Measurements from ENCODE around the gene TPMT. TPM values are rescaled to one million over a fixed set of nuclear protein-coding genes. Genes with fewer than 3 reads are reported as not detected.

Gene TPMT
- total RNA-seq, 1 donor from 2014 or later, result 0.72 TPM

DNA sequence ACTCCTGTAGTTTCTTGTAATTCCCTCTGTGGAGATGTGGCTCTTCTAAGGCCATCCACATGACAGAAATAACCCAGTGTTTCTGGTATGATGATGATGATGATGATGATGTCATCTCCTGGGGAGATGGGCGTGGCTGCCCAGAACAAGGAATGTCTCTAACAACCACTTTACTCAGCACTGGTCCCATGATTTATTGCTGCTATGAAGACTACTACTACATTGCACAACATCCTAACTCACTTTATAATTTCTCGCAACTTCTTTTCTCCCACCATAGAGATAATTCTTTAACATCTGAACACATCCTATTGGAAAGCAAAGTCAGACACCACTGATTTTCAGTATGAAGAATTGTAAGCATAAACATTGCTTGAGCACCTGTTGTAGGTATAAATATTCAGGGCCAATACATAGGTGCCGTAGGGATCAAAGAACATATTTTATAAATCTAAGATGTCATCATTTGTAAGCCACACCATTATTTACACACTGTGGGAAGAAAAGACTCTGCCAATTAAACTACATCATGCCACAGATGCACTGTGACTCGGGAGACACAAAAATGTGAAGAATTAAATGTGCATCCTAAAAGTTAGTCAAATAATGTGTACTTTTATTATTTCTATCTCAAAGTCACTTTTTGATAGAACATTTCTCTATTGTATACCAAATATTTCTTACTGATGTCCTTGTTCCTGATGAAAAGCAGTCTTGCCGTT, 6.4 kb downstream of the TPMT start:
- Mint-ChIP-seq H3K27me3 (no peaks in the 10 kb centered on the region), H3K36me3 (ENCODE audit: low read depth) (peaks cover 4% of the 10 kb centered on the region), H3K4me3 (no peak overlapping the region), H3K4me1 (peaks cover 15% of the 10 kb centered on the region), H3K27ac (no peak overlapping the region), H3K9me3 (peaks cover 6% of the 10 kb centered on the region)
- no peak for DNase-seq
- intact Hi-C loops (cut with micrococcal nuclease), result no loop called here

GRCh38 chr6:18147616-18148015, 7.3 kb downstream of the TPMT start:
- no peak overlapping the region for H3K4me3 Mint-ChIP-seq
- intact Hi-C loops (cut with micrococcal nuclease), result no loop called here
- no peak overlapping the region for H3K27ac Mint-ChIP-seq

DNA sequence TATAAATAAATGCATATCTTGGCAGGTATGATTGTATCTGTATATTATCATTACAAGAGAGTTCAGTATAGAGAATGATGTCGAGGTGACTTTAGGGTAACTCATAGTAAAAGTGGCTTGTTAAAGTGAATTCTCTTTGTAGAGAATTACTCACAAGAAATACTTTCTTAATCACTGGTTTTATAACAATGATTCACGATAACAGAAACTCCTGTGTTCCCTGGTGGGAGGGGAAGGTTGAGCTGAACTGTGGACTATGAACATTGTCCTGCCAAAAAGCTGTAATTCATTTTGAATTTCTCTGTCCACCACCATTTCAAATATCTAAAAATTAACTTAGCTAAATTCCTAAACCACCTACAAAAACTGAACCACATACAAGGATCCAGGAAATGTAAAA, 7.7 kb downstream of the TPMT start:
- no peak for DNase-seq
- Mint-ChIP-seq H3K27me3 (no peaks in the 10 kb centered on the region), H3K9me3 (no peaks in the 10 kb centered on the region), H3K36me3 (ENCODE audit: low read depth) (peaks cover 4% of the 10 kb centered on the region), H3K4me3 (no peak overlapping the region), H3K27ac (no peak overlapping the region), H3K4me1 (peaks cover 7% of the 10 kb centered on the region)
- intact Hi-C loops (cut with micrococcal nuclease), result no loop called here

More at GRCh38 chr6:18147616-18148015, 7.3 kb downstream of the TPMT start:
- Mint-ChIP-seq H3K4me1 (peaks cover 9% of the 10 kb centered on the region), H3K36me3 (ENCODE audit: low read depth) (peaks cover 4% of the 10 kb centered on the region), H3K9me3 (peaks cover under 1% of the 10 kb centered on the region), H3K27me3 (no peaks in the 10 kb centered on the region)
- no peak for DNase-seq

DNA sequence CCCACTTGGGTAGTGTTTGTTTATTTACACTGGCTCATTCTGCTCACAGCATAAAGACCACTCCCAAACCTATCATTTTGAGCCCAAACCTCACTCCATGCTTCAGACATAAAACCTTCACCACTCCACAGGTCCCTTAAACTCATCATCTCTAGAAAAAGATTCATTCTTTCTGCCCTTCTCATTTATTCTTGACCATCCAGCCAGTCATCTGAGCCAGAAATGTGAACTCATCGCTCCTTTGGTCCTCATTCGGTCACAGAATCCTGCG, 12.4 kb downstream of the TPMT start:
- Mint-ChIP-seq H3K36me3 (ENCODE audit: low read depth) (peaks cover 3% of the 10 kb centered on the region), H3K9me3 (no peaks in the 10 kb centered on the region), H3K27ac (no peak overlapping the region), H3K4me1 (peaks cover 2% of the 10 kb centered on the region), H3K27me3 (no peaks in the 10 kb centered on the region), H3K4me3 (no peak overlapping the region)
- intact Hi-C loops (cut with micrococcal nuclease), result no loop called here
- no peak for DNase-seq

DNA sequence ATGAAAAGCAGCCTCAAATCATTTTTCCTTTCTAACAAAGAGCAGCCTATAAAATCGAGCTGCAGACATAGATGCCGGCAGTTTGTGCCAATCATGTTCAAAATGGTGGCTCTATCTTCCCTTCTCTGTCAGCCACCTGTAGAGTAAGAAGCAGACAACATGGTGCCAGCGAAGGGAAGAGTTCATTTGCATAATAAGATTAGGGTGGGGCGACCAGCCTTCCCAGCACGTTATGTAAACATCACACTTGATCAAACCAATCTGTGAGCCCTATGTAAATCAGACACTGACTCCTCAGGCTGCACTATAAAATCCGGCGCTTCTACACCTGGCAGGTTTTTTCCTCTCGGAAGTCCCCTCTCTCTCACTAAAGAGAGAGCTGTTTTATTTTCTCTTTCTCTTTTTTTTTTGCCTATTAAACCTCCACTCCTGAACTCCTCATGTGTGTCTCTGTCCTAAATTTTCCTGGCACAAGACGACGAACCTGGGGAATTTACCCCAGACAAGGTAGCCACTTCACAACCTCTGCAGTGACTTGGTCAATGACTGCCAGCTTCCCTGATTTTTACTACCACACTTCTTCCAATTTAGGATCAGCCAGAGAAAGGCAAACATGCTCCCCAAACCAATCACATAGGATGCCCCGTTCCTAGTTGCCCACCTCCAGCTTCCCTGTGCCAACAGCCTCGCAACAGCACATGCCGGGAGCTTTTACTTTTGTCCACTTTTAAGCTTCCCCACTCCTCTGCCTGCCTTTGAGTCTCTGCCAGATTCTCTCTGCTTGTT, 12.9 kb downstream of the TPMT start:
- Mint-ChIP-seq H3K27ac (no peak overlapping the region), H3K4me3 (no peak overlapping the region), H3K4me1 (no peaks in the 10 kb centered on the region), H3K27me3 (no peaks in the 10 kb centered on the region), H3K9me3 (no peaks in the 10 kb centered on the region), H3K36me3 (ENCODE audit: low read depth) (peaks cover 3% of the 10 kb centered on the region)
- DNase-seq, result no peak
- intact Hi-C loops (cut with micrococcal nuclease), result no loop called here

GRCh38 chr6:18139935-18140621, 14.8 kb downstream of the TPMT start:
- intact Hi-C loops (cut with micrococcal nuclease), result no loop called here
- no peaks in the 10 kb centered on the region for H3K27me3 Mint-ChIP-seq
- DNase-seq, result no peak
- H3K36me3 Mint-ChIP-seq (ENCODE audit: low read depth), result peaks cover 3% of the 10 kb centered on the region
- H3K9me3 Mint-ChIP-seq, result no peaks in the 10 kb centered on the region
- H3K4me3 Mint-ChIP-seq, result no peak overlapping the region
- H3K27ac Mint-ChIP-seq, result no peak overlapping the region
- H3K4me1 Mint-ChIP-seq, result no peaks in the 10 kb centered on the region

DNA sequence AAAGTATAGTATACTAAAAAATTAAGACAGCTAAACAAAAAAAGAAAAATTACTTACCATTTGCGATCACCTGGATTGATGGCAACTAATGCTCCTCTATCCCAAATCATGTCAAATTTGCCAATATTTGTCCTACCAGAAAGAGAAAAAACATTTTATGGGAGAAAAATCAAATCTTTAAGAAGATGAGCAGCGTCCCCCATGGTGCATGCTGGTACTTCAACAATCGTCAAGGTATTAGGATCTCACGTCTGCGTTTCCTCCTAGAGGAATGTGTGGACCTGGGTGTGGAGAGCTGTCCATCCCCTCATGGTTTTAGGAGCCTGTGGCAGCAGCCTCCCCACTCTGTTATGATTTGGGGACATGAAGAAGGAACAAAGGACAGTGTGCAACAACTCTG, 16.0 kb downstream of the TPMT start:
- no peaks in the 10 kb centered on the region for H3K27me3 Mint-ChIP-seq
- intact Hi-C loops (cut with micrococcal nuclease), result no loop called here
- H3K4me1 Mint-ChIP-seq, result peaks cover 2% of the 10 kb centered on the region
- H3K4me3 Mint-ChIP-seq, result no peak overlapping the region
- DNase-seq, result no peak
- peaks cover 3% of the 10 kb centered on the region for H3K36me3 Mint-ChIP-seq (ENCODE audit: low read depth)
- H3K9me3 Mint-ChIP-seq, result no peaks in the 10 kb centered on the region
- no peak overlapping the region for H3K27ac Mint-ChIP-seq

DNA sequence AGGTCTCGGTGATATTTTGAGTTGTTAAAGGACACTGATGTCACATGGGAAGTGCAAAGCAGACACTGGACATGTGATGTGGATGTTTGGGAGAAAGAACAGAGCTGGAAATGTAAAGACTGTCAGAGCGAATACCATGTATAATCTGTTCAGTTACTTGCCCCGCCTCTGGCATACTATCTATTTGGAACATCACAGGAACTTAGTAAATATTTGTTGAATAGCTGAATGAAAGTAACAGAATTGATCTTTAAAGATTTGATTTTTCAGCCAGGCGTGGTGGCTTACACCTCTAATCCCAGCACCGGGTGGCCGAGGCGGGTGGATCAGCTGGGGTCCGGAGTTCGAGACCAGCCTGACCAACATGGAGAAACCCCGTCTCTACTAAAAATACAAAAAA, 18.6 kb downstream of the TPMT start:
- intact Hi-C loops (cut with micrococcal nuclease), result no loop called here
- H3K4me1 Mint-ChIP-seq, result peaks cover 2% of the 10 kb centered on the region
- no peaks in the 10 kb centered on the region for H3K27me3 Mint-ChIP-seq
- H3K9me3 Mint-ChIP-seq, result no peaks in the 10 kb centered on the region
- no peak for DNase-seq
- H3K4me3 Mint-ChIP-seq, result no peak overlapping the region
- peaks cover 4% of the 10 kb centered on the region for H3K36me3 Mint-ChIP-seq (ENCODE audit: low read depth)
- H3K27ac Mint-ChIP-seq, result no peak overlapping the region

- H3K4me1 Mint-ChIP-seq, result peaks cover 2% of the 10 kb centered on the region
- no peak for DNase-seq
- H3K4me3 Mint-ChIP-seq, result no peak overlapping the region
- no peak overlapping the region for H3K27ac Mint-ChIP-seq
- no peaks in the 10 kb centered on the region for H3K9me3 Mint-ChIP-seq
- intact Hi-C loops (cut with micrococcal nuclease), result no loop called here
- H3K36me3 Mint-ChIP-seq (ENCODE audit: low read depth), result peaks cover 4% of the 10 kb centered on the region
- no peaks in the 10 kb centered on the region for H3K27me3 Mint-ChIP-seq
Measured at GRCh38 chr6:18135171-18135570, 19.7 kb downstream of the TPMT start.

DNA sequence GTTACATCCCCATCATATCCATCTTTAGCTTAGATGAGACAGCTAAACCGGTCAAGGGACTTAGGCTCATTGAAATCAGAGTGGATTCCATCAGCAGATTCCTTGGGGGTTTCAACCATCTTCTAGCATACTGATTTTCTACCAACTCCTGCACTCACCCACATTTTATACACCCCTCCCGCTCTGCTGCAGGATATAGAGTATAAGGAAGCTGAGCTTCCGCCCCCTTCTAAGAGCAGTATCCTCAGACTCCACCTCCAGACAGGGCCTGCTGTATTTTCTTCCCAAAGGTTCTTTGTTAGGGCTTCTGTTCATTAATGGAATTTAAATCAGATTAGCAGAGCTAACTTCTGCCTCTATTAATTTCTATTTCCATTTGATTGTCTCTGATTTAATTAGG, 22.5 kb downstream of the TPMT start:
- H3K9me3 Mint-ChIP-seq, result no peaks in the 10 kb centered on the region
- no peak for DNase-seq
- peaks cover 7% of the 10 kb centered on the region for H3K27me3 Mint-ChIP-seq
- H3K36me3 Mint-ChIP-seq (ENCODE audit: low read depth), result peaks cover 2% of the 10 kb centered on the region
- no peak overlapping the region for H3K4me3 Mint-ChIP-seq
- intact Hi-C loops (cut with micrococcal nuclease), result no loop called here
- no peak overlapping the region for H3K27ac Mint-ChIP-seq
- H3K4me1 Mint-ChIP-seq, result peaks cover 2% of the 10 kb centered on the region

DNA sequence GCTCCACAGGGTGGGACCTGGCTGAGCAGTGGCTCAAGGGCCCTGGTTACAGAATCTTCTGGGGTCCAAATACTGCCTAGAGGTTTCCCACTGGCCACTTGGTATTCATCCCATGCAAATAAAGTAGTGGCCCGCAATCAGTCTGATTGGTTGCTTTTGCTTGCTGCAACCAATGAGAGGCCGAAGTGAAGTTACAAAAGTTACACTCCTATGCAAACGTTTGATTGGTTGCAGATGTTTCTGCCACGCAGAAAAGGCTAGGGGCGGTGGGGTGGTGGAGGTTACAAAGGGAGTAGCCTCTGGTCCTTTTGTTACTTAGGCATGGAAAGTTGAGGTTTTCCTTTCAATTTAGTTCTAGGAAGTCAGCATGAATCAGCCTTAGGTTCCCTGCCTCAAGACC, 28.8 kb downstream of the TPMT start:
- intact Hi-C loops (cut with micrococcal nuclease), result no loop called here
- Mint-ChIP-seq H3K4me3 (no peak overlapping the region), H3K27ac (no peak overlapping the region), H3K9me3 (no peaks in the 10 kb centered on the region), H3K36me3 (ENCODE audit: low read depth) (no peaks in the 10 kb centered on the region), H3K4me1 (peaks cover 11% of the 10 kb centered on the region), H3K27me3 (peaks cover 39% of the 10 kb centered on the region)
- no peak for DNase-seq

GRCh38 chr6:18122128-18123093, 32.5 kb downstream of the TPMT start, which contains the start of gene NHLRC1:
Gene NHLRC1 (minus strand): TSS chr6:18122677. CDS start chr6:18122606, 71 bp downstream.
- DNase-seq, result peak; percentile 91
- Mint-ChIP-seq H3K4me1 (peaks cover 11% of the 10 kb centered on the region), H3K36me3 (ENCODE audit: low read depth) (no peaks in the 10 kb centered on the region), H3K9me3 (no peaks in the 10 kb centered on the region), H3K27me3 (peaks cover 61% of the 10 kb centered on the region), H3K27ac (peak within 1 kb of the TSS; percentile 8), H3K4me3 (peak within 1 kb of the TSS; percentile 85)
- intact Hi-C loops (cut with micrococcal nuclease), result loop anchor here (2.0 kb wide), 1 partner anchor 32 kb away; the partner anchor contains the start of genes KDM1B and TPMT

DNA sequence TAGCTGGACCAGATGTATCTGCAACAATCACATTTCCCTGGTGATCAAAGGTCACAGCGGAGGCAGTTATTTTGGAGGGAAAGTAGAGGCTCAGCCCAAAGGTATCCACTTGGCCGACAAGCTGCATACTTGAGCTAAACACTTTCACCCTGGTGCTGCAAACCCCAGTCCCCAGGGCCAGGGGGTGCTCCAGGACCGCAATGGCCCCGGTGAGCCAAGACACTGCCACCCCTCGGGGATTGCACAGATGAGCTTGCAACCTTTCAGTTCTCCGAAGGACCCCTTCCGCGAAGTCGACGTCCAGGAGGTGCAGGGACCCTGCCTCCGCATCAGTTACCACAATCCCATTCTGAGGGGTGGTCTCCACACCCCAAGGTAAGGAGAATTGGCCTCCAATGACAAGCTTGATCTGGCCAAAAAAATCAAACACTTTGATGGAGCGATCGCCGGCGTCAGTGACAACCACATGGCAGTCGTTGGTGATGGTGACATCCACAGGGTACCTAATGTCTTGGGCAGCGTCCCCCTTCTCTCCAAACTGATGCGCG, 33.2 kb downstream of the TPMT start:
- Mint-ChIP-seq H3K27me3 (peaks cover 66% of the 10 kb centered on the region), H3K27ac (no peak overlapping the region)
- intact Hi-C loops (cut with micrococcal nuclease), result loop anchor here (2.0 kb wide), 1 partner anchor 33 kb away; the partner anchor contains the start of genes KDM1B and TPMT

More for the DNA sequence above, 33.2 kb downstream of the TPMT start:
- Mint-ChIP-seq H3K4me3 (peak overlapping the region; percentile 52), H3K9me3 (no peaks in the 10 kb centered on the region), H3K36me3 (ENCODE audit: low read depth) (no peaks in the 10 kb centered on the region), H3K4me1 (peaks cover 11% of the 10 kb centered on the region)
- no peak for DNase-seq
